Mesenchymal stem cell (in vitro differentiated cells and primary cell): Measurements from ENCODE around the gene ZSCAN21.

Experiments
- DNase-seq: peaks from one replicate; pipeline ENCODE4 v3.0.0-alpha.2; 2013
- H2AFZ ChIP-seq: one replicate; pipeline ENCODE4 v1.6.1; 2013; ENCODE audit warnings: low read depth, mild to moderate bottlenecking, control low read depth, inconsistent platforms, low read length, moderate library complexity
- H2AK5ac ChIP-seq: 2 replicates; pipeline ENCODE4 v1.6.1; 2013; ENCODE audit warnings: low read length, moderate library complexity, mild to moderate bottlenecking, inconsistent platforms; ENCODE audit not compliant: severe bottlenecking
- H2BK120ac ChIP-seq: one replicate; pipeline ENCODE4 v1.6.1; 2013; ENCODE audit warnings: low read depth, mild to moderate bottlenecking, inconsistent platforms, low read length, moderate library complexity
- H2BK12ac ChIP-seq, 2 experiments: one replicate each; pipeline ENCODE4 v1.6.1; 2013; ENCODE audit warnings: inconsistent platforms in 2 of 2, low read length in 2 of 2, mild to moderate bottlenecking in 2 of 2, moderate library complexity in 2 of 2, control low read depth in 1 of 2
- H2BK15ac ChIP-seq: one replicate; pipeline ENCODE4 v1.6.1; 2013; ENCODE audit warnings: mild to moderate bottlenecking, low read depth, inconsistent platforms; ENCODE audit not compliant: poor library complexity, severe bottlenecking
- H2BK5ac ChIP-seq: 2 replicates; pipeline ENCODE4 v1.6.1; 2013; ENCODE audit warnings: low read depth, mild to moderate bottlenecking, low read length, control low read depth, inconsistent platforms; ENCODE audit not compliant: poor library complexity, severe bottlenecking
- H3K14ac ChIP-seq, 2 experiments: one replicate each; pipeline ENCODE4 v1.6.1; 2013; ENCODE audit warnings: inconsistent platforms in 2 of 2, low read length in 2 of 2, control low read depth in 1 of 2, mild to moderate bottlenecking in 1 of 2, moderate library complexity in 1 of 2
- H3K18ac ChIP-seq, 2 experiments: one replicate each; pipeline ENCODE4 v1.6.1; 2013; ENCODE audit warnings: inconsistent platforms in 2 of 2, low read length in 2 of 2, control low read depth in 1 of 2, low read depth in 1 of 2, mild to moderate bottlenecking in 1 of 2
- H3K23ac ChIP-seq, 2 experiments: one replicate each; pipeline ENCODE4 v1.6.1; 2013; ENCODE audit warnings: inconsistent platforms in 2 of 2, low read length in 2 of 2, mild to moderate bottlenecking in 2 of 2, moderate library complexity in 2 of 2, control low read depth in 1 of 2
- H3K27ac ChIP-seq: 2 replicates; pipeline ENCODE4 v1.5.1; 2013; ENCODE audit warnings: mild to moderate bottlenecking, moderate library complexity, low read length, control low read depth, inconsistent platforms; ENCODE audit not compliant: poor library complexity, severe bottlenecking
- H3K27me3 ChIP-seq, 2 experiments: 2 replicates each; pipeline versions ENCODE4 v1.6.1 to v1.7.0; 2013; ENCODE audit warnings: low read length in 2 of 2, mild to moderate bottlenecking in 2 of 2, moderate library complexity in 2 of 2, control low read depth in 1 of 2, inconsistent platforms in 1 of 2; ENCODE audit not compliant: control insufficient read depth in 1 of 2, insufficient read depth in 1 of 2
- H3K36me3 ChIP-seq, 2 experiments: 2 replicates each; pipeline versions ENCODE4 v1.6.1 to v1.7.0; 2013; ENCODE audit warnings: low read length in 2 of 2, control low read depth in 1 of 2, inconsistent platforms in 1 of 2, low read depth in 1 of 2, mild to moderate bottlenecking in 1 of 2; ENCODE audit not compliant: insufficient read depth in 2 of 2, control insufficient read depth in 1 of 2
- H3K4ac ChIP-seq, 2 experiments: one replicate each; pipeline ENCODE4 v1.6.1; 2013; ENCODE audit warnings: inconsistent platforms in 2 of 2, low read length in 2 of 2, mild to moderate bottlenecking in 2 of 2, moderate library complexity in 2 of 2, control low read depth in 1 of 2, low read depth in 1 of 2
- H3K4me1 ChIP-seq: 2 replicates; pipeline ENCODE4 v1.6.1; 2013; ENCODE audit warnings: low read depth, low read length, control low read depth; ENCODE audit not compliant: control insufficient read depth, insufficient read depth
- H3K4me2 ChIP-seq: 2 replicates; pipeline ENCODE4 v1.6.1; 2013; ENCODE audit warnings: low read length, mild to moderate bottlenecking, inconsistent platforms; ENCODE audit not compliant: poor library complexity, severe bottlenecking
- H3K4me3 ChIP-seq, 2 experiments: 2 replicates each; pipeline versions ENCODE4 v1.5.1 to v1.7.0; 2013; ENCODE audit warnings: low read length in 2 of 2, mild to moderate bottlenecking in 2 of 2, control low read depth in 1 of 2, low read depth in 1 of 2; ENCODE audit not compliant: insufficient read depth in 1 of 2
- H3K79me1 ChIP-seq: replicated peaks from 2 replicates; pipeline ENCODE4 v1.6.1; 2013; ENCODE audit warnings: mild to moderate bottlenecking, control low read depth, low read length, inconsistent platforms; ENCODE audit not compliant: poor library complexity, severe bottlenecking
- H3K9ac ChIP-seq: 2 replicates; pipeline ENCODE4 v1.7.0; 2013; ENCODE audit warnings: mild to moderate bottlenecking, low read length, moderate library complexity
- H3K9me3 ChIP-seq: 2 replicates; pipeline ENCODE4 v1.7.0; 2013; ENCODE audit warnings: mild to moderate bottlenecking, low read length; ENCODE audit not compliant: control insufficient read depth
- H4K8ac ChIP-seq: one replicate; pipeline ENCODE4 v1.6.1; 2013; ENCODE audit warnings: inconsistent platforms, mild to moderate bottlenecking, low read length, moderate library complexity
- H4K91ac ChIP-seq: one replicate; pipeline ENCODE4 v1.6.1; 2013; ENCODE audit warnings: mild to moderate bottlenecking, low read length, inconsistent platforms
- WGBS: methylation state at CpG from one replicate; pipeline ENCODE4 v1.1.7; 2013; ENCODE audit warnings: mixed read lengths; 5-methylcytosine and 5-hydroxymethylcytosine counted together

The ZSCAN21 gene

GRCh38 chr7:100107890-100108289, 58.3 kb downstream of the ZSCAN21 start:
- Histone ChIP-seq H3K27me3 (no peaks in the 10 kb centered on the region), H3K18ac (peak overlapping the region in 1 of 2 experiments; percentile 43), H3K14ac (no peak overlapping the region)

GRCh38 chr7:100109521-100110163, 60.1 kb downstream of the ZSCAN21 start:
- Histone ChIP-seq H3K18ac (no peak overlapping the region), H3K4me3 (no peak overlapping the region), H3K23ac (no peak overlapping the region), H2BK120ac (no peak overlapping the region), H3K27ac (no peak overlapping the region), H3K4me2 (no peak overlapping the region), H3K79me1 (peaks cover 17% of the 10 kb centered on the region), H2BK15ac (no peak overlapping the region), H4K8ac (no peak overlapping the region), H2BK5ac (no peak overlapping the region), H3K9me3 (no peaks in the 10 kb centered on the region), H2AFZ (no peak overlapping the region), H4K91ac (no peak overlapping the region), H3K14ac (no peak overlapping the region), H3K4me1 (no peaks in the 10 kb centered on the region), H2BK12ac (no peak overlapping the region), H3K36me3 (peaks cover 88 to 89% of the 10 kb centered on the region in 2 experiments), H3K9ac (no peak overlapping the region), H3K27me3 (no peaks in the 10 kb centered on the region), H3K4ac (no peak overlapping the region), H2AK5ac (no peak overlapping the region)
- no peak for DNase-seq
- 91% methylated on average over 12 of the region's 12 CpGs for WGBS

More at GRCh38 chr7:100107890-100108289, 58.3 kb downstream of the ZSCAN21 start:
- H2BK12ac ChIP-seq = peak overlapping the region in 1 of 2 experiments; percentile 21
- peaks cover 2% of the 10 kb centered on the region for H3K4me1 ChIP-seq
- no peak overlapping the region for H3K27ac ChIP-seq
- H4K91ac ChIP-seq = no peak overlapping the region
- H3K36me3 ChIP-seq = peaks cover 83 to 88% of the 10 kb centered on the region in 2 experiments
- H2BK15ac ChIP-seq = no peak overlapping the region
- H3K23ac ChIP-seq = no peak overlapping the region
- H2AFZ ChIP-seq = no peak overlapping the region
- H2AK5ac ChIP-seq = no peak overlapping the region
- 70% methylated on average over 11 of the region's 11 CpGs for WGBS
- no peak overlapping the region for H3K4me2 ChIP-seq
- no peaks in the 10 kb centered on the region for H3K9me3 ChIP-seq
- no peak for DNase-seq
- H2BK5ac ChIP-seq = no peak overlapping the region
- no peak overlapping the region for H3K4me3 ChIP-seq
- H3K4ac ChIP-seq = no peak overlapping the region
- H2BK120ac ChIP-seq = no peak overlapping the region
- H3K9ac ChIP-seq = no peak overlapping the region
- peak overlapping the region; percentile 22 for H4K8ac ChIP-seq
- peaks cover 12% of the 10 kb centered on the region for H3K79me1 ChIP-seq

DNA sequence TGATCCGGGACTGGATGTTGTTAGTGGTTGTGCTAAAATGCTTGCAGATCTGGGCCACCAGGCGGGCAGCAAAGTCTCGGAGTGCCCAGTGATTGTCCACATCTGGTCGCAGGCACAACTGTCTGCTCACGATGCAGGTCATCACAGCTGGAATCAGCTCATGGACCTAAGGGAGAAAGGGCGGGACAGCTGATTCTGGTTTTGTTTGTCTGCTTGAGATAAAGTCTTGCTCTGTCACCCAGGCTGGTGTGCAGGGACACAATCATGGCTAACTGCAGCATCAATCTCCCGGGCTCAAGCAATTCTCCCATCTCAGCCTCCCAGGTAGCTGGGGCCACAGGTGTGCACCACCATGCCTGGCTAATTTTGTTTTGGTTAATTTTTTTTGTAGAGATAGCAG, 61.6 kb downstream of the ZSCAN21 start:
- H3K4ac ChIP-seq = no peak overlapping the region
- no peaks in the 10 kb centered on the region for H3K9me3 ChIP-seq
- no peaks in the 10 kb centered on the region for H3K27me3 ChIP-seq
- H3K14ac ChIP-seq = no peak overlapping the region
- peaks cover 22% of the 10 kb centered on the region for H3K79me1 ChIP-seq
- no peak overlapping the region for H4K8ac ChIP-seq
- H3K23ac ChIP-seq = peak overlapping the region in 1 of 2 experiments; percentile 28
- no peak overlapping the region for H2BK5ac ChIP-seq
- no peak overlapping the region for H3K9ac ChIP-seq
- no peak overlapping the region for H4K91ac ChIP-seq
- no peak overlapping the region for H2BK12ac ChIP-seq
- H3K36me3 ChIP-seq = peaks cover 73 to 76% of the 10 kb centered on the region in 2 experiments
- no peaks in the 10 kb centered on the region for H3K4me1 ChIP-seq
- no peak overlapping the region for H3K27ac ChIP-seq
- H2BK15ac ChIP-seq = no peak overlapping the region
- no peak overlapping the region for H3K18ac ChIP-seq
- no peak overlapping the region for H2BK120ac ChIP-seq
- H2AK5ac ChIP-seq = no peak overlapping the region
- no peak overlapping the region for H3K4me2 ChIP-seq
- WGBS = 96% methylated on average over 7 of the region's 7 CpGs
- no peak for DNase-seq
- no peak overlapping the region for H2AFZ ChIP-seq
- no peak overlapping the region for H3K4me3 ChIP-seq

- no peaks in the 10 kb centered on the region for H3K4me1 ChIP-seq
- H3K23ac ChIP-seq = no peak overlapping the region
- H3K18ac ChIP-seq = no peak overlapping the region
- no peak overlapping the region for H3K4ac ChIP-seq
- H3K36me3 ChIP-seq = peaks cover 66 to 68% of the 10 kb centered on the region in 2 experiments
- WGBS = 94% methylated on average over 10 of the region's 13 CpGs
- H3K79me1 ChIP-seq = peaks cover 23% of the 10 kb centered on the region
- H2BK12ac ChIP-seq = no peak overlapping the region
- no peak overlapping the region for H3K9ac ChIP-seq
- no peak overlapping the region for H3K14ac ChIP-seq
- no peak overlapping the region for H2AK5ac ChIP-seq
- H2BK5ac ChIP-seq = no peak overlapping the region
- no peak overlapping the region for H2AFZ ChIP-seq
- H2BK120ac ChIP-seq = no peak overlapping the region
- no peak overlapping the region for H3K4me3 ChIP-seq
- H3K4me2 ChIP-seq = no peak overlapping the region
- no peaks in the 10 kb centered on the region for H3K9me3 ChIP-seq
- no peak overlapping the region for H3K27ac ChIP-seq
- no peak overlapping the region for H2BK15ac ChIP-seq
- no peak overlapping the region for H4K91ac ChIP-seq
- H3K27me3 ChIP-seq = no peaks in the 10 kb centered on the region
- no peak for DNase-seq
- H4K8ac ChIP-seq = no peak overlapping the region
Observed at GRCh38 chr7:100111914-100112313, 62.3 kb downstream of the ZSCAN21 start.
